ENCODE results near the gene MRC1.

Gene MRC1

GRCh38 chr10:17808971-17809841 lies at the start of gene MRC1:
MRC1 (plus strand) TSS chr10:17809348; CDS start chr10:17809466, 118 bp downstream.
- no peak for DNase-seq

DNA sequence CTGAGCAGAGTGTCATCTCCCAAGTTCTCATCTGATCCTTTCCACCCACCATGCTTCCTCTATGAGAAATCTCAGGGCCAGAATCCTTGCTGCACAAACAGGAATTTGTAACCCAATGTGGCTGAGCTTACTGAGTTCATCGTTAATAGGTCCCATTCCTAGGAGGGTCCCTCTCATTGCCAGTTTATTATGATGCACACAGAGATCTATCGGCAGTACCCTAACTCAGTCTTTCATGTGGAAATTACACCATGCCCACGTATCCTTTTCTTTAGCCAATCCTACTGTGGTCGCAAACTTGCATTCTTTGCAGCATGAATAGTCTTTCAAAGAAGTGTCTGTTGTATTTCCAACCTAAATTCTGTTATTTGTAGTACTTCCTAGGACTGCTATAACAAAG lies 45.0 kb upstream of the MRC1 start:
- DNase-seq: no peak

GRCh38 chr10:17765602-17766001 lies 43.5 kb upstream of the MRC1 start:
- DNase-seq: no peak

GRCh38 chr10:17766731-17767130 lies 42.4 kb upstream of the MRC1 start:
- no peak for DNase-seq

GRCh38 chr10:17768496-17768895 lies 40.7 kb upstream of the MRC1 start:
- DNase-seq: no peak

GRCh38 chr10:17768957-17769356 lies 40.2 kb upstream of the MRC1 start:
- DNase-seq: no peak

DNA sequence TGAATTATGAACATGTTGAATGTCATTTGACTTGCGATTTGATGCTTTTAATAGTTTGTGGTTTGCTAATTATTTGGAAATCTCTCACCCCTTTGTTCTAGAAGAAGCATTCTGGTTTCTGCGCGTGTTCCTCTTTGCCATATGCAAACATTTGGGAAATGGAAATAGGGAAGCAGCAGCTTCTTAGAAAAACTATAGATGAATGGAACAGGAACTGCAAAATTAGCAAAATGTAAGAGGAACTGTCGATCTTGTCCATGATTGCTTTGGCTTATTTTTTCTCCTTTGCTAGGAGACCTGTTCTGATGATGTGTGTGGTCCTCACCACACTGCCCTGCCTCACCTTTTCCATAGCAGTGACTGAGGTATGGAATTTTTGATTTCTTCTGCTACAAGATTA lies 38.1 kb upstream of the MRC1 start:
- DNase-seq: no peak

GRCh38 chr10:17779784-17780183 lies 29.4 kb upstream of the MRC1 start:
- DNase-seq: no peak

GRCh38 chr10:17780727-17781126 lies 28.4 kb upstream of the MRC1 start:
- DNase-seq: no peak

- DNase-seq: no peak
These were observed 27.3 kb upstream of the MRC1 start for GRCh38 chr10:17781856-17782255.

DNA sequence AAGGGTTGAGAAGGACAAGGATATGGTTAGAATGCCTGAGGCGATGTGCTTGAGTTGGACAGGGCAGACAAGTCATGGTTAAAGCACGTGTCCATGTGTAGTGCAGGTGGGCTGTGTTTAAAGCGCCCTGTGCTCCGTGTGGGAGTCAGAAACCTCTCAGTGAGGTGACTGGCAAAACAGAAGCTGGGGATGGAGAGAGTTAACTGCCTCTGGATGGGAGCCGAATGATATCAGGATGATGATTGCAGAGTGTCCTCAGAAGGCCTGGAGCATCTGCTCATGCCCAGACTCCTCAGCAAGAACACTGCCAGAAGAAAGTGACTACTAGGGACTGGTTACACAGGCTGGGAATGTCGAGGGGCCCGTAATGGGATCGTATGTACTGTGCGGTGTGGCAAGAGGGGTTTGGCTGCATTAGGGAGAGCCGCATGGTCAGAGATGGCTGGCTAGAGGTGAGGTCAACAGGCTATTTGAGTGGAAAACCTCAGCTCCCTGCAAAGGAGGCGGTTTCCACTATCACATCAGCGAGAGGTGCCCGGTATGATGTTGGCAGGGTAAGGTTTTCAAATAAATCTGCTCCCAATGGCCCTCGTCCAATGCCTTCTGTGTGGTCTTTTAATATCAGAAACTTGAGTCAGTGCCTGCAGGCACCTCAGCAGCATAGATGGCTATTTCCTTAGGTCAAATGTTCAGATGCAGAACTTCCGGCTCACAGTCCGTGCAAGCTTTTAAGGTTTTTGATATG lies 26.1 kb upstream of the MRC1 start:
- no peak for DNase-seq

DNA sequence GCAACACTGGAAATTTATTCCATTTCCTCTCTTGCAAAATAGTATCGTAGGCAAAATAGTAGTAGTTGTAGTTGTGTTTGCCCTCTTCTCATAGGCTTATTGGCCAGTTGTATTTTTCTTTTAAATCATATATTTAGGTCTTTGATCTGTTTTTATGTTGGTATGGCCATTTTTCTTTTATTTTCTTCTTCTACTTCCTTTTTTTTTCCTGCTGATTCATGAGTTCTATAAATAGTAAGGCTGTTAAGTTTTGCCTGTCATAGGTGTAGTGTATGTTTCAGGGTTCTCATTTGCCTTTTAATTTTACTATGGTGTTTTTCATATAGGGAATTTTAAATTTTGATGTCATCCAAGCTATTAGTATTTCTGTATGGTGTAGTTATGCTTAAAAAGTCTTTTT lies 25.4 kb upstream of the MRC1 start:
- no peak for DNase-seq

GRCh38 chr10:17784688-17785087 lies 24.5 kb upstream of the MRC1 start:
- DNase-seq: no peak

- DNase-seq: no peak
These were observed 23.7 kb upstream of the MRC1 start for GRCh38 chr10:17785276-17785930.

DNA sequence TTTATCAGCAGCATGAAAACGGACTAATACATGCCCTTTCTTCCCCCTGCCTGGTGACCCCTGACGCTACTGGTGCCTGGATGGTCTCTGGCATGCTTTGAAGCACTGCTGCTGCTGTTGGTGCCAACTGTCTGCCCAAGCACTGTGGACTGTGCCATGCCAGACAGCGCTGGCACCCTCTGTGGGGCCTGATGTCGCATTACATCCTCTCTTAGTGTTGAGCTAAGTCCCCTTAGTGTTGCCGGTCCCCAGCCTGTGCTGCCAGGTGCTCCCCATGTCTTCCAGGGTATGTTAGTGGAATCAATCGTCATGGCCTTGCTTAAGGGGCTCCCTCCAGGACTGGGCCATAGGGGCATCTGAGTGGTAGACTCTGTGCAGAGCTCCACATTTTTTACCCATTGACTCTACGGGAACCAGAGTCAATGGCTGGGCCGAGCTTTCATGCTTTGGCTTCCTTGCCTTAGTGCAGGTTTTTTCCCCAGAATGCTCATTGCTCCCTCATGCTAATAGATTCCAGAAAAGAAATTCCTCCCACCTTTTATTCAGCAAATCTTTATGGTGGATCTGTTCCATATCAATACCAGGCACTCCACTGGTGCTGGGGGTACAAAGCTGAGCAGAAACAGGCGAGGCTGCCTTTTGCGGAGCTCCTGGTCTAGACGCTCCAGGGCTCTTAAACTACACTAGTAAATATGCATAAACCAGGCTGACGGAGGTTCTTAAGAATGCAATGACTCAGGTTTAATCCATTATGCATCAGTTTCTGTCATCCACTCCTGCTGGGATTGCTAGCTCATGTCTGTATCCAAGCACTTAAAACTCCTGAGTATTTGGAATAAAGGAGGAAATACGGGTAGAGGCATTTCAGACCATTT lies 21.8 kb upstream of the MRC1 start:
- no peak for DNase-seq

DNA sequence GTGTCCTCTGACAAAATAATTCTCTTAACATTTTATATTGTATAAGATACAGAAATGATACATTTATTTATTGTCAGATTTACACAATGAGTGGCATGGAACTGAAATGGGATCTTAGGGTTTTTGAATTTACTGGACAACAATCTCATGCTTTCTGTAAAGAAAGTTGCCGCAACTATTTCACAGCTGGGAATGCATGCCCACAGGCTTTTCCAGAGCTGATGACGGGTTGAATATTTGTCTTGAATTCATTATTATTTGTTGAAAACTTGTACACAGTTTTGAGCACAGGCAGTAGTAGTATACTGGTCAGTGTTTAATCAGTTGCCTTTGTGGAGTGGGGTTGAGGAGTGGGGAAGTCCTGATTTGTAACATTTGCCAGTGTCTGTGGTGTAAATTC lies 20.5 kb upstream of the MRC1 start:
- no peak for DNase-seq

DNA sequence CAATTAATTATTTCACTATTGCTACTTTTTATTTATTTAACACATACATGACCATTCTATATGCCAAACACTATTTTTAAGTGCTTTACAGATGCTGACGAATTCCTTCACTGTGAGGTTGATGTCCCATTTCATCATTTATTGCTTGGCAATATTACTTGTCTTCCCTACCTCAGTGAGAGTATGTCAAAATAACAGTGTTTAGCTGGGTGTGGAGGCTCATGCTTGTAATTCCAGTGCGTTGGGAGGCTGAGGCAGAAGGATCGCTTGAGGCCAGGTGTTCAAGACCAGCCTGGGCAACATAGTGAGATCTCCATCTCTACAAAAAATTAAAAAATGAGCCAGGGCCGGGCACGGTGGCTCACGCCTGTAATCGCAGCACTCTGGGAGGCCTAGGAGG lies 19.8 kb upstream of the MRC1 start:
- DNase-seq: no peak

DNA sequence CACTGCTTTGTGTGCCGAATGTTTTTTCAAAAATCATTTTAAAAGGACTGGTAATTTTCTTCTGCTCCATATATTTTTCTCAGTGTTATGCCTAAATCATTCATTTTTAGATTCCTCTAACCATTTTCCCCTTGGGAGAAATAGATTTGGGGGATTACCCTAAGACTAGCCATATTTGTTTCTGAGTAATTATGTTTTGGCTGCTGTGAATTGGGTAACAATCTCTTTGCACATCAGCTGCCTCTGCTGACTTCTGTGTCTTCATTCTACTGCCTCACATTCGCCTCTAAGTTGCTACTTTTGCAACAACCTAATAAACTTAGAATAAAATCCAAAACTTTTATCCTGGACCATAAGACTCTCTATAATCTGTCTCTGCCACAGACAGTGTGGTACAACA lies 18.5 kb upstream of the MRC1 start:
- no peak for DNase-seq

DNA sequence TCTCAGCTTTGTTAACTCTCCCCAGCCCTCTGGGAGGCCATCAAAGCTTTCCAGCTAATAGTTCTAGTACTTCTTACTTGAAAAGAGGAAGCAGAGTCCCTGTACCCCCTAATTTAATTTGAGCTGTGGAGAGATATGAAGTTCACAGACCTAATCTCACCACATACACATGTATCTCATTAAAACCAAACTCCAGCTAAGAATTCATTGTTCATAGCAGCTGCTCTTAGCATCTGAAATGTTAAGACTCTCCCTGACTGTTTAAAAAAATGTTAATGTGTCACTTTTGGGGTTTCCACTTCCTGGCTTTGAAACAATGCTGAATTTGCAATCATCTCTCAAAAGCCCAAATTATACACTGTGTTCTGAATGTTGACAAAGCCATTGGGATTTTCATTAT lies 16.2 kb upstream of the MRC1 start:
- DNase-seq: no peak

DNA sequence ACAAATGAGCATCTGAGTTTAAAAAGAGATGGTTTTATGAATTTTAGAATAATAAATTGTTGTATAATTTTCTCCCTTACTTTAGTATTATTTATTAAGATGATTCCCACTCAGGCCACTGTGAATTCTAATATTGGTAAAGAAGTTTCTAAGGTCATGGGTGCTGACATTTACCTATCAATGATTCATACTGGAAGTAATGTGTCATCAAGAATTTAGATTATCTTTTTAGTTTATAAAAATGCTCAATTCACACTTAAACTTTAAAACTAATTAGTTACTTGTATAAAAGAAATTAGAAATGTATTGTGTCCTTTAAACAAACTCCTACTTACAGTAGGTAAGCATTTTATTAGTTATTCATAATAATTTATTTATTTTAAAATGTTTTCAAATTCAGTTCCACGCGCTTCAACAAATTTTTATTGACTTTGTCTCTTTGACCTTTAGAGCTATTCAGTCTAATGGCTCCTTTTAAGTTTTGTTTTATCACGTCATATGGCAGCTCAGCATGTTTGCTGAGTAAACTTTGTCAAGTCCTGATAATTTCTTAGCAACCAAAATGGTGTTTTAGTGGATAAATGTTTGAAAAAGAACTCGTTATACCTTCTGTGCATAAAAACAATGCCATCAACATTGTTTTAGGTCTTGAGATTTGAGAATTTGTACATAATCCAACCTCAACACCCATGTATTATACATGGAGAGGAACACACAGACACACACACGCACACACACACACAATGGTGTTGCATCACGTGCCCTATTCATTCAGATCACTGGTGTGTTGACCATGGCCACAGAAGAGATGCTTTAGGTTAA lies 15.1 kb upstream of the MRC1 start:
- DNase-seq: peak in 1 of 2 experiments; percentile 7

DNA sequence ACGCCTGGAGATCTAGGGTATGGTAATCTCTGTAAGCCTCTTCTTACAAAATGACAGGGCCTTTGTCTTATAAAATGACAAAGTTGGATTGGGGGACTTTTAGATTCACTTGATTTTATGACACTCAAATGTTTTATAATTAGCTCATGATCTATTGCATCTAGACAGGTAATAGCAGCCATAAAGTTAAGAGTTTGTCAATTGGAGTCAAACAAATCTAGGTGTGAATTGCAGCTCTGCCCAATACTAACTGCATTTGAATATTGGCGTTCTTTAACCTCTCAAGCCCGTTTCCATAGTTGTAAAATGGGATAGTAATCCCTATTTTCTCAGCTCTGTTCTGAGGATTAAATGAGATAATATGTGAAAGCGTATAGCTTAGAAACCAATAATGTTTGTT lies 14.1 kb upstream of the MRC1 start:
- no peak for DNase-seq
